ENCODE results near the gene PHYH.
A peak's percentile ranks its signal among the peaks of the same experiment; 100 is the strongest.

Gene PHYH

DNA sequence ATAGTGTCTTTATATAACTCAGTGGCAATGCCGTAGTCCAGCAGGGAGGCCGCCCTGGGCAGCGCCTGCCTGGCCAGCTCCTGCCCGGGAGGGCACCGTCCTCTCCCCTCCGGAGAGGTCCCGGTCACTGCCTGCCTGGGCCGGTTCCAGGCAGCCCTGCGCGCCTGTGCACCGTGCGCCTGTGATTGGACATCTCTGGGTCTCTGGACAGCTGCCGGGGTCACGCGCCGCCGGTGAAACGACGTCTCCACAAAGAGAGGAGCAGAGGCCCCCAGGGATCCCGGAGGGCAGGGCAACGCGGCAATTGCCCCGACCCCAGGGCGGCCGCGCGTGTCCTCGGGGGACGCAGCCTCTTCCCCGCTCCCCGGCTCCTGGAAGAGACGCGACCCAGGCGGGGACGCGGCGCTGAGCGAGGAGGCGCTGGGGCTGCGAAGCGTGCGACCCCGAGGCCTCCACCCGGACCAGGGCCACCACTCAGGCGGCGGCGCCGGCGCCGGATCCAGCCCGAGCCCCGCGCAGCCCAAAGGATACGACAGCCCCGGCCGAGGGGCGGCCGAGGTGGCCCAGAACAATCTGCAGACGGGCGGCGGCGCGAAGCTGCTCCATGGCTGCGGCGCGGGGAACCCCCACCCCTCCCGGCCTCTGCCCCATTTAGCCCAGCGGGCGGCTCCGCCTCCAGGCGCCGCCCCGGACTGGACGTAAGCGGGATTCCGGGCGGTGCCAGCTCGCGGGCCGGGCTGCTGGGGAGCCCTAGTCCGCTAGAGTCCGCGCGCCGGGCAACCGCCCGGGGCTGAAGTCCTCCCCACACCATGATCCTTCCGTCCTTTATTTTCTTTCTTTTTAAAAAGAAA lies at the start of gene PHYH:
PHYH (minus strand) TSS at position 628 of the 851 bp plus-strand sequence; CDS start at position 606, 22 bp downstream.
- peak; percentile 80 for ATAC-seq

DNA sequence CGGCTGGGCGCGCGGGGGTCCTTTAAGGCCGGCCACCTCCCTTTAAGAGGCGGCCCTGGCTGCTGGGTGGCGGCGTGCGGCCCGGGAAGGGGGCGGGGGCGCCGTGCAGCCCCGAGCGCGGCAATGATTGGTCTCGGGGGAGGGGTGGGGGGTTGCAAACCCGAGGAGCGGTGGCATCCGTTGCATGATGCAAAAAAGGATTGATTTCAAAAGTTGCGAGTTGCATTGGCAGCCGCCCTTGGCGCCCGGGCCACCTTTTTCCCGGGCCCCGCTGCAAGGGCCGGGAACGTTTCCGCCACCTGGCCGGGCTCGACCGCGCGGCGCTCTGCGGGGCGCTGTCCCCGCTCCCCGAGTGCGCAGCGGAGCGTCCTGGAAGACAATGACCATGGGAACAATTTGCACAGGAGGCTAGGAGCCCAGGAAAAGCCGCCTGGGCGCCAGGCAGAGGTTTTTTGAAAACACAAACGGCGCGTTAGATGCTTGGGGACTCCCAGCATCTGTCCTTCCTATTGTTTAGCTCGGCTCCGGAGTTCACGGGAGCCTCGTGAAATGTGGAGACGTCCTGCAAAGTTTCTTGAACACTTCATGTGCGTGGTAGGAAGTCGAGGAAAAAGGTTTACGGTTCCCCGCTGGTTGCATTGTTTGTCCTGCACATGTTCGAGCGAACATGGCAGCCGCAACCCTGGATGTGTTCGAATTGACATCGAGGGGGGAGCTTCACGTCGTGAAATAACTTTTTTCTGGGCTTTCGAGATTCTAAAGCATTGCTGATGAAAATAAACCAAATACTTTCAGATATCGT lies 48.6 kb upstream of the PHYH start, which contains the start of gene SEPHS1:
SEPHS1 (minus strand) TSS at position 78 of the 802 bp plus-strand sequence. CDS start 3,343 bp downstream, outside the sequence.
- peaks cover 17% of the 10 kb centered on the region for H3K36me3 Mint-ChIP-seq (ENCODE audit: low read depth)
- peak; percentile 84 for DNase-seq
- ATAC-seq, result peak; percentile 80
- H3K27ac Mint-ChIP-seq, result peak within 1 kb of the TSS; percentile 93
- peak within 1 kb of the TSS; percentile 86 for H3K4me3 Mint-ChIP-seq
- no peaks in the 10 kb centered on the region for H3K9me3 Mint-ChIP-seq
- peaks cover 58% of the 10 kb centered on the region for H3K4me1 Mint-ChIP-seq
- no peaks in the 10 kb centered on the region for H3K27me3 Mint-ChIP-seq

More for the DNA sequence above, at the start of gene PHYH:
- Mint-ChIP-seq H3K27me3 (no peaks in the 10 kb centered on the region), H3K27ac (peak within 1 kb of the TSS; percentile 88), H3K36me3 (ENCODE audit: low read depth) (no peaks in the 10 kb centered on the region), H3K4me3 (peak within 1 kb of the TSS; percentile 83), H3K4me1 (peaks cover 32% of the 10 kb centered on the region), H3K9me3 (no peaks in the 10 kb centered on the region)
- peak; percentile 83 for DNase-seq

DNA sequence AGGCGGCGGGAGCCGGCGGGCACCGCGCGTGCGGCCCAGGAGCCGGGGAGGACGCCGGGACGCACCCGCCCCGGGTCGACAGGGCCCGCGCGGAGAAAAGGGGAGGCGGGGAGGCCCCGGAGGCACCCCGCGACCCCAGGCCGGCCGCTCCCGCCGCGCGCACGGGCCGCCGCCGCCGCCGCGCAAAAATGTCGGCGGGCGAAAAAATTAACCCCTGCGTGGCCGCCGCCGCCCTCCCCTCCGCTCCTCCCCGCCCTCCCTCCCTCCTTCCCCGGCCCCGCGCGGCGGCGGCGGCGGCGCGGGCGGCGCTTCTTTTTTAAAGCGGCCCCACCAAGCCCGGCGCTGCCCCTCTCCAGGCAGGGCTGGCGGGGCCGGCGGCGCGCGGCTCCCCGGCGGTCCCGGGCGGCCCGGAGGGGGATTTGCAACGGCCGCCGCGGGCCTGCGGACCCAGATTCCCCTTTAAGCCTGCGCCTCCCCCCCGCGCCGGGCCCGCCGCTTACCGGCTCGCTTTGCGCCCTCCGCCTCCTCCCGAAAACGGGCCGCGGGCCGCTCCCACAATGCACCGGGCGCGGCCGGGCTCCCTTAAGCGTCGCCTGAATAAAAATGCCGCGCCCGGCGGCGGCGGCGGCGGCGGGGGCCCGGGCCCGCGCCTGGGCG lies 47.8 kb upstream of the PHYH start:
- Mint-ChIP-seq H3K27ac (no peak overlapping the region), H3K9me3 (no peaks in the 10 kb centered on the region), H3K4me1 (peaks cover 58% of the 10 kb centered on the region), H3K36me3 (ENCODE audit: low read depth) (peaks cover 21% of the 10 kb centered on the region), H3K27me3 (no peaks in the 10 kb centered on the region), H3K4me3 (peak overlapping the region; percentile 86)
- DNase-seq (peak; percentile 82), ATAC-seq (peak; percentile 58)

- H3K4me3 Mint-ChIP-seq, result peak overlapping the region; percentile 86
- ATAC-seq, result peak; percentile 20
- peaks cover 55% of the 10 kb centered on the region for H3K4me1 Mint-ChIP-seq
- H3K27me3 Mint-ChIP-seq, result no peaks in the 10 kb centered on the region
- H3K36me3 Mint-ChIP-seq (ENCODE audit: low read depth), result peaks cover 23% of the 10 kb centered on the region
- no peaks in the 10 kb centered on the region for H3K9me3 Mint-ChIP-seq
- peak; percentile 27 for DNase-seq
- peak overlapping the region; percentile 92 for H3K27ac Mint-ChIP-seq
Measured at GRCh38 chr10:13347043-13347499, 47.2 kb upstream of the PHYH start.

- Mint-ChIP-seq H3K27ac (peak overlapping the region; percentile 92), H3K9me3 (no peaks in the 10 kb centered on the region), H3K27me3 (no peaks in the 10 kb centered on the region), H3K4me3 (peak overlapping the region; percentile 86), H3K36me3 (ENCODE audit: low read depth) (peaks cover 23% of the 10 kb centered on the region), H3K4me1 (peaks cover 51% of the 10 kb centered on the region)
- no peak for ATAC-seq
- DNase-seq, result no peak
Measured at GRCh38 chr10:13346283-13347042, 46.6 kb upstream of the PHYH start.

GRCh38 chr10:13340626-13341376 lies 40.9 kb upstream of the PHYH start:
- peak; percentile 68 for ATAC-seq
- no peak for DNase-seq
- Mint-ChIP-seq H3K4me1 (peaks cover 37% of the 10 kb centered on the region), H3K9me3 (no peaks in the 10 kb centered on the region), H3K27ac (peak overlapping the region; percentile 39), H3K4me3 (peak overlapping the region; percentile 24), H3K27me3 (no peaks in the 10 kb centered on the region), H3K36me3 (ENCODE audit: low read depth) (peaks cover 47% of the 10 kb centered on the region)

DNA sequence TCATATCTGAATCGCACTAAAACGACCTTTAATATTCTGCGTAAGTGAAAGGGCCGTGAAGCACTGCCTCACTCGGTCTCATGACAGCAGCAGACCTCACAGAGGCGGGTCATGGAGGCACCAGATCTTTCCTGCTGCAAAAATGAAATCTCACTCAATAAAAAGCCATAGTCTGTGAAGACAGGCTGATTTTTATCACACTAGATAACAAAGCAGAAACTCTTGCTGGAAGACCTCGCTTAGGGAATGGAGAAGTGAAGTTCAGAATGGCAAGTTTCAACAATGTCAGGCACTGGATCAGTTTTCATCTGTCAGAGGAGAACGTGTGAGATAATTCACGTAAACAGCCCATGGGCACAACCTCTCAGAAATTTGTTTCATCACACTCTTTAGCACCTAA lies 40.2 kb upstream of the PHYH start:
- Mint-ChIP-seq H3K27ac (no peak overlapping the region), H3K36me3 (ENCODE audit: low read depth) (peaks cover 43% of the 10 kb centered on the region), H3K9me3 (no peaks in the 10 kb centered on the region), H3K27me3 (no peaks in the 10 kb centered on the region), H3K4me1 (peaks cover 30% of the 10 kb centered on the region), H3K4me3 (no peak overlapping the region)
- DNase-seq (no peak), ATAC-seq (no peak)

DNA sequence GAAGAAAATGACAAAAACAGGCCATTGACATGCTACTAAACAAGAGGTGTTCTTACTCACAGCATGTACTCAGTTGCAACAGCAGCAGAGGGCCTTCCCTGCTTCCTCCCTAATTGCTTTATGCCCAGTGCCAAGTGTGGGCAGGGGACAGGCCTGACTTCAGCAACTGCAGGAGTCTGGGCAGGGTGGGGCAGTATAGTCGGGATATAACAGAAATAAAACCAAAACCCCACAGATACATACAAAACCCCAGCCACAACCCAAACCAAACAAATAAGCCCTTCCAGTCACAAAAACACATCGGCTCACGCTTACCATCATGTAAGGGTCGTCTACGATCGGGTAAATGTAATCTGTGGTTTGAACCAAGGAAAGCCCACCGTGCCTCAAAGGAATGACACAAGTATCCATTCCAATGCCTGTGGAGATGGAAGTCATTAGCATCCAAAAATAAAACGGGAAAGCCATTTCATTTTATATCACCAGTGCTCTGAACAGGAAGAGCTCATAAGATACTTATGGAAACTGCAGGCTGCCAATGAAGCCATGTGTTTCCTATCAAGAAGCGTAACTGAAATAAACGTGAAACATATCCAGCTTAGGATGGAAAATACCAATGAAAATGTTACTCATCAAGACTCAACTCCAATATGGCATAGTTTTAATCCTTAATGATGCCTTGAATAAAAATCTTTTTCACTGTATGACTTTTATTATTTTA lies 38.7 kb upstream of the PHYH start:
- H3K4me3 Mint-ChIP-seq, result no peak overlapping the region
- no peak overlapping the region for H3K27ac Mint-ChIP-seq
- H3K27me3 Mint-ChIP-seq, result no peaks in the 10 kb centered on the region
- no peak for ATAC-seq
- peaks cover 42% of the 10 kb centered on the region for H3K36me3 Mint-ChIP-seq (ENCODE audit: low read depth)
- no peaks in the 10 kb centered on the region for H3K9me3 Mint-ChIP-seq
- peaks cover 23% of the 10 kb centered on the region for H3K4me1 Mint-ChIP-seq
- DNase-seq, result no peak

GRCh38 chr10:13337827-13338196 lies 37.9 kb upstream of the PHYH start:
- Mint-ChIP-seq H3K9me3 (no peaks in the 10 kb centered on the region), H3K4me1 (peaks cover 23% of the 10 kb centered on the region), H3K27ac (no peak overlapping the region), H3K27me3 (no peaks in the 10 kb centered on the region), H3K4me3 (no peak overlapping the region), H3K36me3 (ENCODE audit: low read depth) (peaks cover 41% of the 10 kb centered on the region)
- ATAC-seq (no peak), DNase-seq (no peak)

- peaks cover 23% of the 10 kb centered on the region for H3K4me1 Mint-ChIP-seq
- no peak for ATAC-seq
- H3K4me3 Mint-ChIP-seq, result no peak overlapping the region
- no peaks in the 10 kb centered on the region for H3K9me3 Mint-ChIP-seq
- H3K27ac Mint-ChIP-seq, result no peak overlapping the region
- H3K36me3 Mint-ChIP-seq (ENCODE audit: low read depth), result peaks cover 43% of the 10 kb centered on the region
- no peaks in the 10 kb centered on the region for H3K27me3 Mint-ChIP-seq
- DNase-seq, result no peak
Measured at GRCh38 chr10:13337128-13337826, 37.4 kb upstream of the PHYH start.

GRCh38 chr10:13335881-13336280 lies 36.0 kb upstream of the PHYH start:
- no peak overlapping the region for H3K4me3 Mint-ChIP-seq
- DNase-seq, result no peak
- H3K36me3 Mint-ChIP-seq (ENCODE audit: low read depth), result peaks cover 57% of the 10 kb centered on the region
- peaks cover 16% of the 10 kb centered on the region for H3K4me1 Mint-ChIP-seq
- H3K27me3 Mint-ChIP-seq, result no peaks in the 10 kb centered on the region
- ATAC-seq, result no peak
- H3K27ac Mint-ChIP-seq, result no peak overlapping the region
- no peaks in the 10 kb centered on the region for H3K9me3 Mint-ChIP-seq

DNA sequence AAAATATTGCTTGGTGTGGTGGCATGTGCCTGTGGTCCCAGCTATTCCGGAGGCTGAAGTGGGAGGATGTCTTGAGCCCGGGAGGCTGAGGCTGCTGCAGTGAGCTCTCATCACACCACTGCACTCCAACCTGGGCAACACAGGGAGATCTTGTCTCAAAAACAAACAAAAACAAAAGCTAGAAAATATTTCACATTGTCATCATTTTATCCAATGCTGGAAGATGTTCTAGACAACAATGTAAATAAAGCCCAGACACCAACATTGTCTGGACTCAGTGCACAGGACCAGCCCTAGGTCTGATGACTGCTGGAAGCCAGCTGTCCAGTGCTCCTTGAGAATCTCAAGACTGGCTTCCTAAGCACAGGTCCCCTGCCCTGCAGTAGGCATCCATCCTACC lies 34.7 kb upstream of the PHYH start:
- H3K36me3 Mint-ChIP-seq (ENCODE audit: low read depth), result peaks cover 54% of the 10 kb centered on the region
- no peak overlapping the region for H3K4me3 Mint-ChIP-seq
- ATAC-seq (no peak), DNase-seq (no peak)
- peaks cover 5% of the 10 kb centered on the region for H3K4me1 Mint-ChIP-seq
- H3K27me3 Mint-ChIP-seq, result no peaks in the 10 kb centered on the region
- no peaks in the 10 kb centered on the region for H3K9me3 Mint-ChIP-seq
- no peak overlapping the region for H3K27ac Mint-ChIP-seq

Measured in activated naive CD8-positive, alpha-beta T cell treated with anti-CD3 and anti-CD28 coated beads, Interleukin-2, amount 50 U/mL, for 24 hours (primary cell).